GM23248 (cell line): ENCODE data around the gene ULK3. TPM values are rescaled to one million over a fixed set of nuclear protein-coding genes. Genes with fewer than 3 reads are reported as not detected.

Experiments used
- DNase-seq: peaks from one replicate; pipeline ENCODE4 v3.0.0-alpha.2; 2015
- H2AFZ ChIP-seq: fragments of 200-600 bp; sonication (generic); 2 replicates; pipeline ENCODE4 v1.6.1; 2016; ENCODE audit warnings: antibody characterized with exemption
- H3F3A ChIP-seq: fragments of 200-600 bp; sonication (generic); 2 replicates; pipeline ENCODE4 v1.6.1; 2016; ENCODE audit warnings: mild to moderate bottlenecking, antibody characterized with exemption, mixed run types; ENCODE audit not compliant: insufficient read depth
- H3K27ac ChIP-seq: fragments of 200-600 bp; sonication (generic); 2 replicates; pipeline ENCODE4 v1.5.1; 2016; ENCODE audit warnings: mild to moderate bottlenecking
- H3K27me3 ChIP-seq: fragments of 200-600 bp; sonication (generic); replicated peaks from 2 replicates; pipeline ENCODE4 v1.6.1; 2016; ENCODE audit warnings: mild to moderate bottlenecking; ENCODE audit not compliant: insufficient read depth
- H3K36me3 ChIP-seq: fragments of 200-600 bp; sonication (generic); 2 replicates; pipeline ENCODE4 v1.6.1; 2016; ENCODE audit warnings: low read depth, mild to moderate bottlenecking
- H3K4me1 ChIP-seq: fragments of 200-600 bp; sonication (generic); 2 replicates; pipeline ENCODE4 v1.6.1; 2016; ENCODE audit warnings: mild to moderate bottlenecking; ENCODE audit not compliant: insufficient read depth
- H3K4me2 ChIP-seq: fragments of 200-600 bp; sonication (generic); one replicate; pipeline ENCODE4 v1.6.1; 2016; ENCODE audit warnings: mild to moderate bottlenecking; ENCODE audit not compliant: unreplicated experiment
- H3K4me3 ChIP-seq: fragments of 200-600 bp; sonication (generic); 2 replicates; pipeline ENCODE4 v1.5.1; 2016; ENCODE audit warnings: mild to moderate bottlenecking
- H3K79me2 ChIP-seq: fragments of 200-600 bp; sonication (generic); 2 replicates; pipeline ENCODE4 v1.6.1; 2016; ENCODE audit warnings: mild to moderate bottlenecking; ENCODE audit not compliant: insufficient read depth
- H3K9ac ChIP-seq: fragments of 200-600 bp; sonication (generic); 2 replicates; pipeline ENCODE4 v1.6.1; 2016; ENCODE audit warnings: mild to moderate bottlenecking
- H3K9me2 ChIP-seq: fragments of 200-600 bp; sonication (generic); 2 replicates; pipeline ENCODE4 v1.6.1; 2016; ENCODE audit warnings: mixed run types, mild to moderate bottlenecking, moderate library complexity; ENCODE audit not compliant: insufficient read depth
- H3K9me3 ChIP-seq: fragments of 200-600 bp; sonication (generic); one replicate; pipeline ENCODE4 v1.6.1; 2017; ENCODE audit warnings: low read depth
- H4K20me1 ChIP-seq: fragments of 200-600 bp; sonication (generic); 2 replicates; pipeline ENCODE4 v1.6.0; 2016; ENCODE audit not compliant: insufficient read depth
- EZH2 ChIP-seq: fragments of 200-600 bp; sonication (generic); IDR thresholded peaks from 2 replicates; pipeline ENCODE4 v1.6.1; 2018; ENCODE audit warnings: antibody characterized with exemption, mild to moderate bottlenecking; ENCODE audit not compliant: insufficient read depth, poor library complexity, severe bottlenecking
- EZH2phosphoT487 ChIP-seq: fragments of 200-600 bp; sonication (generic); IDR thresholded peaks from 2 replicates; pipeline ENCODE4 v1.6.1; 2018; ENCODE audit warnings: antibody characterized with exemption, moderate library complexity, mild to moderate bottlenecking, low read depth; ENCODE audit not compliant: insufficient read depth
- WGBS, 2 experiments: methylation state at CpG; one replicate each; pipeline ENCODE4 v1.1.6; 2015 to 2017; ENCODE audit warnings: low lambda C conversion rate in 2 of 2, low coverage in 1 of 2; ENCODE audit errors: missing lambda C conversion rate in 2 of 2; 5-methylcytosine and 5-hydroxymethylcytosine counted together
- in situ Hi-C: fragments of 300-500 bp; cut with MboI; formaldehyde crosslinking; loops from 2 replicates; pipeline ENCODE4 v1.15.0; 2020
- polyA plus RNA-seq: library from polyadenylated mRNA; unstranded; fragments of >200 nt; fragmentation: Nextera tagmentation; extraction: Ambion mirVana; gene quantifications from 2 replicates; pipeline ENCODE4 v1.2.1, GENCODE V29; 2016
- total RNA-seq: library from RNA; depleted of rRNA; stranded (reverse); fragments of >200 nt; shearing (Covaris generic); gene quantifications from 2 replicates; pipeline ENCODE4 v1.2.3, GENCODE V29; 2014

The ULK3 gene
- total and polyA plus RNA-seq, 2 experiments from 2014 or later: 14.6 to 30.3 TPM

GRCh38 chr15:74854453-74855022 is 11.6 kb upstream of the ULK3 start:
- Histone ChIP-seq H3K9ac (no peak overlapping the region), H2AFZ (no peak overlapping the region), H4K20me1 (no peaks in the 10 kb centered on the region), H3K27me3 (no peaks in the 10 kb centered on the region), H3K79me2 (peaks cover 54% of the 10 kb centered on the region), H3K9me2 (no peaks in the 10 kb centered on the region), H3K36me3 (no peaks in the 10 kb centered on the region), H3K4me3 (no peak overlapping the region), H3K27ac (no peak overlapping the region), H3F3A (no peaks in the 10 kb centered on the region), H3K4me1 (no peaks in the 10 kb centered on the region), H3K9me3 (no peaks in the 10 kb centered on the region), H3K4me2 (no peak overlapping the region)
- 93 to 96% methylated on average over 10 to 13 of the region's 13 CpGs for WGBS, 2 experiments
- DNase-seq: no peak
- in situ Hi-C loops: no loop called here
- no peak for TF ChIP-seq EZH2phosphoT487
- no peak for TF ChIP-seq EZH2

- Histone ChIP-seq H3K4me3 (no peak overlapping the region), H3K36me3 (no peaks in the 10 kb centered on the region), H3K9ac (no peak overlapping the region), H3K4me2 (no peak overlapping the region), H2AFZ (no peak overlapping the region), H3K79me2 (peaks cover 28% of the 10 kb centered on the region), H4K20me1 (no peaks in the 10 kb centered on the region), H3K4me1 (no peaks in the 10 kb centered on the region), H3K9me2 (no peaks in the 10 kb centered on the region), H3K27me3 (no peaks in the 10 kb centered on the region), H3K9me3 (no peaks in the 10 kb centered on the region), H3K27ac (no peak overlapping the region), H3F3A (no peaks in the 10 kb centered on the region)
- DNase-seq: no peak
- TF ChIP-seq EZH2: no peak
- in situ Hi-C loops: no loop called here
- 97 to 100% methylated on average over 7 of the region's 7 CpGs for WGBS, 2 experiments
These were observed 9.0 kb upstream of the ULK3 start for GRCh38 chr15:74851960-74852359.

- H3K9ac ChIP-seq: no peak overlapping the region
- H3K27me3 ChIP-seq: no peaks in the 10 kb centered on the region
- no peaks in the 10 kb centered on the region for H3K36me3 ChIP-seq
- H4K20me1 ChIP-seq: no peaks in the 10 kb centered on the region
- TF ChIP-seq EZH2 (no peak), EZH2phosphoT487 (no peak)
- no peak overlapping the region for H2AFZ ChIP-seq
- no peaks in the 10 kb centered on the region for H3K9me2 ChIP-seq
- in situ Hi-C loops: no loop called here
- DNase-seq: no peak
- no peaks in the 10 kb centered on the region for H3K9me3 ChIP-seq
- H3F3A ChIP-seq: peaks cover 4% of the 10 kb centered on the region; the same call in 1 of the 2 replicates
- H3K27ac ChIP-seq: no peak overlapping the region
- no peak overlapping the region for H3K4me2 ChIP-seq
- 78 to 85% methylated on average over 4 of the region's 4 CpGs for WGBS, 2 experiments
- H3K4me1 ChIP-seq: no peaks in the 10 kb centered on the region
- H3K4me3 ChIP-seq: no peak overlapping the region
- H3K79me2 ChIP-seq: peaks cover 13% of the 10 kb centered on the region; the same call in 1 of the 2 replicates
These were observed 7.4 kb upstream of the ULK3 start for GRCh38 chr15:74850393-74850792.

- 76 to 83% methylated on average over 3 of the region's 3 CpGs for WGBS, 2 experiments
- Histone ChIP-seq H3K27me3 (no peaks in the 10 kb centered on the region), H3K9ac (no peak overlapping the region), H2AFZ (no peak overlapping the region), H3K27ac (no peak overlapping the region), H3K9me3 (no peaks in the 10 kb centered on the region), H3K4me1 (peaks cover 4% of the 10 kb centered on the region; the same call in 1 of the 2 replicates), H3K9me2 (no peaks in the 10 kb centered on the region), H4K20me1 (no peaks in the 10 kb centered on the region), H3K79me2 (no peaks in the 10 kb centered on the region), H3K4me3 (no peak overlapping the region), H3K4me2 (no peak overlapping the region), H3K36me3 (no peaks in the 10 kb centered on the region), H3F3A (peaks cover 6% of the 10 kb centered on the region; the same call in 1 of the 2 replicates)
- TF ChIP-seq EZH2phosphoT487 (no peak), EZH2 (no peak)
- in situ Hi-C loops: no loop called here
- no peak for DNase-seq
These were observed 4.5 kb upstream of the ULK3 start for GRCh38 chr15:74847432-74847831.

- Histone ChIP-seq H3K4me2 (no peak overlapping the region), H3K27me3 (no peaks in the 10 kb centered on the region), H2AFZ (no peak overlapping the region), H3K27ac (no peak overlapping the region), H3F3A (peaks cover 6% of the 10 kb centered on the region; the same call in 1 of the 2 replicates), H3K9ac (no peak overlapping the region), H3K79me2 (no peaks in the 10 kb centered on the region), H3K9me3 (no peaks in the 10 kb centered on the region), H3K9me2 (no peaks in the 10 kb centered on the region), H4K20me1 (no peaks in the 10 kb centered on the region), H3K36me3 (no peaks in the 10 kb centered on the region), H3K4me1 (peaks cover 7% of the 10 kb centered on the region; the same call in 1 of the 2 replicates), H3K4me3 (no peak overlapping the region)
- TF ChIP-seq EZH2: no peak
- no peak for TF ChIP-seq EZH2phosphoT487
- no peak for DNase-seq
- WGBS, 2 experiments: 93 to 100% methylated on average over 4 of the region's 4 CpGs
- in situ Hi-C loops: no loop called here
These were observed 2.6 kb upstream of the ULK3 start for GRCh38 chr15:74845581-74845980.
